ENCODE data around the gene CTU1.

The CTU1 gene

GRCh38 chr19:51136851-51137551 is 28.8 kb upstream of the CTU1 start:
- TF ChIP-seq, protein P1, sequence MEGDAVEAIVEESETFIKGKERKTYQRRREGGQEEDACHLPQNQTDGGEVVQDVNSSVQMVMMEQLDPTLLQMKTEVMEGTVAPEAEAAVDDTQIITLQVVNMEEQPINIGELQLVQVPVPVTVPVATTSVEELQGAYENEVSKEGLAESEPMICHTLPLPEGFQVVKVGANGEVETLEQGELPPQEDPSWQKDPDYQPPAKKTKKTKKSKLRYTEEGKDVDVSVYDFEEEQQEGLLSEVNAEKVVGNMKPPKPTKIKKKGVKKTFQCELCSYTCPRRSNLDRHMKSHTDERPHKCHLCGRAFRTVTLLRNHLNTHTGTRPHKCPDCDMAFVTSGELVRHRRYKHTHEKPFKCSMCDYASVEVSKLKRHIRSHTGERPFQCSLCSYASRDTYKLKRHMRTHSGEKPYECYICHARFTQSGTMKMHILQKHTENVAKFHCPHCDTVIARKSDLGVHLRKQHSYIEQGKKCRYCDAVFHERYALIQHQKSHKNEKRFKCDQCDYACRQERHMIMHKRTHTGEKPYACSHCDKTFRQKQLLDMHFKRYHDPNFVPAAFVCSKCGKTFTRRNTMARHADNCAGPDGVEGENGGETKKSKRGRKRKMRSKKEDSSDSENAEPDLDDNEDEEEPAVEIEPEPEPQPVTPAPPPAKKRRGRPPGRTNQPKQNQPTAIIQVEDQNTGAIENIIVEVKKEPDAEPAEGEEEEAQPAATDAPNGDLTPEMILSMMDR (IDR thresholded peaks at IDR 0.05), result no peak
- no peak overlapping the region for H3K4me3 Mint-ChIP-seq
- peaks cover 13% of the 10 kb centered on the region for H3K4me1 Mint-ChIP-seq
- H3K27ac Mint-ChIP-seq, result peak overlapping the region; percentile 72
- no peak for DNase-seq
- H3K36me3 Mint-ChIP-seq (ENCODE audit: low read depth), result no peaks in the 10 kb centered on the region
- peaks cover 26% of the 10 kb centered on the region for H3K27me3 Mint-ChIP-seq (ENCODE audit: low read depth, poor library complexity)
- H3K9me3 Mint-ChIP-seq, result peaks cover 21% of the 10 kb centered on the region

GRCh38 chr19:51135986-51136762 is 28.0 kb upstream of the CTU1 start:
- H3K27me3 Mint-ChIP-seq (ENCODE audit: low read depth, poor library complexity), result peaks cover 30% of the 10 kb centered on the region

DNA sequence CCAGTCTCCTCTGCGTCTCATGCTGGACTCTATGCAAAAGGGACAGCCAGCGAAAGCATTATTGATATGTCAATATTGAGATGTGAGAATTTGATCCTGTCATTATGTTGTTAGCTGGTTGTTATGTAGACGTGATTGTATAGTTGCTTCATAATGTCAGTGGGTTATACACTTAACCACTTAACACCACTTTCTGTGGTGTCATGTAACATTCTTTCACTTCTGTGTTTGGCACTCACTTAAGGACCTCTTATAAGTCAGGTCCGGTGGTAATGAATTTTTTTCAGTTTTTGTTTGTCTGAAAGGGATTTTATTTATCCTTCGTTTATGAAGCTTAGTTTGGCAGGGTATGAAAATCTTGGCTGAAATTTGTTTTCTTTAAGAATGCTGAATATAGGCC is 26.8 kb upstream of the CTU1 start:
- Mint-ChIP-seq H3K27ac (no peak overlapping the region), H3K27me3 (ENCODE audit: low read depth, poor library complexity) (peaks cover 27% of the 10 kb centered on the region), H3K4me1 (peaks cover 9% of the 10 kb centered on the region), H3K9me3 (peaks cover 21% of the 10 kb centered on the region), H3K36me3 (ENCODE audit: low read depth) (no peaks in the 10 kb centered on the region), H3K4me3 (no peak overlapping the region)
- DNase-seq, result no peak
- TF ChIP-seq, protein P1 (IDR thresholded peaks at IDR 0.05), result no peak

More at GRCh38 chr19:51135986-51136762, 28.0 kb upstream of the CTU1 start:
- TF ChIP-seq, protein P1 (IDR thresholded peaks at IDR 0.05), result no peak
- H3K36me3 Mint-ChIP-seq (ENCODE audit: low read depth), result no peaks in the 10 kb centered on the region
- no peak for DNase-seq
- H3K4me3 Mint-ChIP-seq, result no peak overlapping the region
- no peak overlapping the region for H3K27ac Mint-ChIP-seq
- H3K4me1 Mint-ChIP-seq, result peaks cover 15% of the 10 kb centered on the region
- H3K9me3 Mint-ChIP-seq, result peaks cover 21% of the 10 kb centered on the region

GRCh38 chr19:51131780-51132680 is 23.8 kb upstream of the CTU1 start:
- TF ChIP-seq, protein P1 (IDR thresholded peaks at IDR 0.05), result no peak
- no peak overlapping the region for H3K27ac Mint-ChIP-seq
- peaks cover 21% of the 10 kb centered on the region for H3K9me3 Mint-ChIP-seq
- H3K36me3 Mint-ChIP-seq (ENCODE audit: low read depth), result no peaks in the 10 kb centered on the region
- no peak overlapping the region for H3K4me3 Mint-ChIP-seq
- H3K27me3 Mint-ChIP-seq (ENCODE audit: low read depth, poor library complexity), result peaks cover 27% of the 10 kb centered on the region
- H3K4me1 Mint-ChIP-seq, result peaks cover 14% of the 10 kb centered on the region
- no peak for DNase-seq

GRCh38 chr19:51129716-51130115 is 21.5 kb upstream of the CTU1 start:
- TF ChIP-seq, protein P1 (IDR thresholded peaks at IDR 0.05), result no peak
- Mint-ChIP-seq H3K36me3 (ENCODE audit: low read depth) (no peaks in the 10 kb centered on the region), H3K4me3 (no peak overlapping the region), H3K27ac (peak overlapping the region; percentile 83), H3K4me1 (peaks cover 17% of the 10 kb centered on the region), H3K9me3 (peaks cover 6% of the 10 kb centered on the region), H3K27me3 (ENCODE audit: low read depth, poor library complexity) (peaks cover 30% of the 10 kb centered on the region)
- DNase-seq, result no peak
